GM10266 (cell line): ENCODE measurements around the gene OGFOD2.

ENCODE experiments used
- DNase-seq: peaks from one replicate; pipeline ENCODE4 v3.0.0; 2012; ENCODE audit errors: extremely low spot score
- CTCF ChIP-seq: IDR thresholded peaks from 2 replicates; pipeline ENCODE4 v1.5.1; 2012; ENCODE audit warnings: mild to moderate bottlenecking, low read depth; ENCODE audit not compliant: control insufficient read depth, insufficient read depth; ENCODE audit errors: missing control alignments

OGFOD2 gene

GRCh38 chr12:122946690-122947341 is 28.2 kb upstream of the OGFOD2 start:
- peak; percentile 79 for DNase-seq
- peak; percentile 12 for TF ChIP-seq CTCF

- no peak for TF ChIP-seq CTCF
- DNase-seq: no peak
Observed at GRCh38 chr12:122947352-122947792, 27.7 kb upstream of the OGFOD2 start.

- DNase-seq: no peak
- TF ChIP-seq CTCF: no peak
Observed at GRCh38 chr12:122948605-122949004, 26.4 kb upstream of the OGFOD2 start.

- no peak for DNase-seq
- no peak for TF ChIP-seq CTCF
Observed at GRCh38 chr12:122949405-122949804, 25.6 kb upstream of the OGFOD2 start.

- DNase-seq: no peak
- TF ChIP-seq CTCF: no peak
Observed at GRCh38 chr12:122949816-122950675, 25.0 kb upstream of the OGFOD2 start.

GRCh38 chr12:122951406-122951805 is 23.6 kb upstream of the OGFOD2 start:
- no peak for TF ChIP-seq CTCF
- DNase-seq: no peak
